HG03442 (cell line): ENCODE data around the gene KCNN1.
"Not testable (repeated sequence)": the region's sequence is repeated elsewhere in the genome, so short reads cannot be mapped to it uniquely, and the experiment has no call there.

Experiments
- ATAC-seq: cut with Tn5 transposase; IDR thresholded peaks from one replicate; pipeline ENCODE4 v1.9.1; 2021; ENCODE audit warnings: mild to moderate bottlenecking, moderate library complexity; ENCODE audit not compliant: unreplicated experiment

The KCNN1 gene

DNA sequence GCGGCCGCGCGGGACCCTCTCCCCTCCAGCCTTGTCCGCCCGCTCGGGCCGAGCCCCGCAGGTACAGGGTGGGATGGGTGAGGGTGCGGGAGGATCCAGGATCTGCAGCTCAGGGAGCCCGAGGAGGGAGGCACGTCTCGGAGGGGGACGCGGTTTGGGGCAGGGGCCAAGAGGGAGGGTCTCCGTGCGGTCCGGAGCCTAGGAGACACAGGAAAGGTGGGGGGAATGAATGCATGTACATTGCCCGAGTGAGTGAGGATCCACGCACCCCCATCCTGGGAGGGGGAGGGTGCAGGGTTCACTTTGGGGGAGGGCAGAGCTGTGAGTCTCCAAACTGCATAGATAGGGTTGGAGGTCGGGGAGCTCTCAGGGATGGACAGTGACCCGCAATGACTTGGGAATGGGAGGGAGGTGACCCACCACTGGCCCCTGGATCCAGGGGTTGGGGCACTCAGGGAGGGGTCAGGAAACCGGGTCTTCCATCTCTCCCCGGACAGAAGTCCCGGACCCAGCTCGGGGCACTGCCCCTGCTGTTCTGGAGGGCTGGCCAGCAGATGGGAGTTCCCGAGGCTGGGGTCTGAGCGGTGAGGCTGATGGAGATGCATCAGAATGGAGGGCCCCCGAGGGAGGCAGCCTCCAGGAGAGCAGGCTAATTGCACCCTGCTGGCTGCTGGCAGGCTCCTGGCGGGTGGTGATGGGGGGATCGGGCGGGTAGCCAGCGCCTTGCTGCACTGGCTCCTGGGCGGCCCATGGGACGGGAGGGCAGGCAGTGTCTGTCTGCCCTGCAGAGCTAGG, 547 bp downstream of the KCNN1 start:
- no peak for ATAC-seq

DNA sequence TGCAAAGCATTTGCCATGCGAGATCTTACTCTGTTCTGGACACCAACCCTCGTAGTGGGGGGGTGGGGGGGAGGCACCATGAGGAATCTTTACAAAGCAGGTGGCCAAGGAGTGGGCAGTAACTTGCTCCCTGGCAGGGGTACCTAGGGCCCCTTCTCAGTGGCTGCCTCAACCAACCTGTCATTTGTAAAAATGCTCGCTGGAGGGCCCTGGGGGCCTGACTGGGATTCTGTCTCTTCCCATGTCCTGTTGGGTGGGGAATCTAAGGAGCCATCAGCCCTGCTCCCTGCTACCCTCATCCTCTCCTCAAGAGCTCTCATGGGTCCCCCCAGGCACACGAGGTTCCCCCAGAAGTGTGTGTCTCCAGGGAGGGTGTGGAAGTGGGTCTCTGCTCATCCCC, 1.5 kb downstream of the KCNN1 start:
- no peak for ATAC-seq

DNA sequence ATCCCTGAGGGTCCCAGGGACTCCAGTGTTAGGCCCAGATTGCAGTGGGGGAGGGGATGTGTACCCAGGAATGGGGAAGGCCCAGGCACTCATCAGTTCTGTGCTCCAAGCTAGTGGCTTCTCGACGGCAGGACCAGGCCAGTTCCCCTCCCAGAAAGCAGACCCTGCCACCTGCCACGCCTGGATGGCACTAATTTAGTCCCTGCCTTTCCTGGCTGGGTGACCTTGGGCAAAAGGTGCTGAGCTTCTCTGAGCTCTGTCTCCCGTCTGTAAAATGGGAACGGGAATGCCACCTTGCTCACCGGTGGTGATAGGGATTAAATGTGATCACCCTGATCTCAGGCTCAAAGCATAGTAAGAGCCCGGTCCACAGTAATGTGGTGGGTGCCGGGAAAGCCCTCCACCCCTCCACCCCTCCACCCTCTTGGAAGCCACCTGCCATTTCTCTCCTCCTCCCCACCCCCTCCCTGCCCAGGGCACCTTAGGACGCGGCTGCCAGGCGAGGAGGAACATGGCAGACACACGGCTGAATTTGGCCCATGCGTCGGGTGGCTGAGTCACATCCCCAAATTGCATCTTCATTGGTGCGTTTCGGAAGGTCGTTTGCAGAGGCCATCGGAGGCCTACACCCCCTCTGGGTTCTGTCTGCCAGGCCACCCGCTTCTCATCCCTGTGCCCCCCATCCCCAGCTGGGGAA, 2.3 kb downstream of the KCNN1 start:
- no peak for ATAC-seq

DNA sequence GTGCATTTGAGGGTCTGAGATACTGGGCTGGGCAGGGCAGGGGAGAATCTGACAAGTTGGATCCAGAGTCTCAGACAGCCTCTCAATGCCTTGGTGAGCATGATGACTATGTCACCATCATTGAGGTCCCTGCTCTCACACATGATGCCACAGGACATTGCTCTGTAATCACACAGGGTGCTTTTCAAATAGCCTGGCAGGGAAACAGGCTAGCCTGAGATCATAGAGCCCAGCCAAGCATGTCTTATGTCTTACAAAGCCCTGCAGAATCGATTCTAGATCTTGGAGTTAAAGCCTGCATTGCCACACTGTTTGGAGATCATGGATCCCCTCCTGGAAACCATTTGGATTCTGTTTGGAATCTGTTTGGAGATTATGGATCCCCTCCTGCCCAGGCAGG, 5.3 kb downstream of the KCNN1 start:
- ATAC-seq, result no peak

DNA sequence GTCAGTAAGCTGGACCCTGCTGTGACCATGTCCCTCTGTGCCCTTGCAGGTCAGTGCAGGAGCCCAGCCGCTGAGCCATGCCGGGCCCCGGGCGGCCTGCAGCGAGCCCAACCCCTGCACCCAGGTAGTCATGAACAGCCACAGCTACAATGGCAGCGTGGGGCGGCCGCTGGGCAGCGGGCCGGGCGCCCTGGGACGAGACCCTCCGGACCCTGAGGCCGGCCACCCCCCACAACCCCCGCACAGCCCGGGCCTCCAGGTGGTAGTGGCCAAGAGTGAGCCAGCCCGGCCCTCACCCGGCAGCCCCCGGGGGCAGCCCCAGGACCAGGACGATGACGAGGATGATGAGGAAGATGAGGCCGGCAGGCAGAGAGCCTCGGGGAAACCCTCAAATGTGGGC, 6.9 kb downstream of the KCNN1 start:
- ATAC-seq, result no peak

DNA sequence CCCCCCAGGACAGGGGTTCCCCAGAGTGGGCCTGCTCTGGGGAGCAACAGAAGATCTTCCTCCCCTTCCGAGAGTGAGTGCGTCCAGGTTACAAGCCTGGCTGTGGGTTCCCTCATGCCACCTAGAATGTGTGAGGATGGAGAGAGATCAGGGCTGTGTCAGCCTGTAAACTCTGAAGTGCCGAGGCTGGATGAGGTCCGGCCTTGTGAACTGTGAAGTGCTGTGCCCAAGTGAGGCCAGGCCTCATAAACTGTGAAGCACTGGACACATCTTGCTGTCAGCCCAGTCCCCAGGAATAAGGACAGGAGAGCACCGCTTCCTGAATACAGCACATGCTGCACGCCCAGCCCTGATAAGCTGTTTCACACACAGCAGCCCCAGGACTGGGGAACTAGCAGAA, 7.6 kb downstream of the KCNN1 start:
- no peak for ATAC-seq

DNA sequence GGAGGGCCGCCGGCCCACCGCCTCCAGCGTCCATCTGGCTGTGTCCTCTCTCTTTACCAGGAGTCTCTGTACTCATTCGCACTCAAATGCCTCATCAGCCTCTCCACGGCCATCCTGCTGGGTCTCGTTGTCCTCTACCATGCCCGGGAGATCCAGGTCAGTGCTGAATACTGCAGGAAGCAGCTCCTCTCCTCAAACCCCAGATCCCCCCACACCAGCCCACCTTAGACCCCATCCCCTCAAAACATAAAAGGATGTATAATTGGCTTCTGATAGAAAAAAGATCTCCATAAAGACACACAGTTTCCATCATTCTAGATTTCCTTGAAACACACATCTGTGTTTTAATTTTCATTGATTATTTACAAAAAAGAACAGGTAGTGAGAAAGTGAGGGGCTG, 8.1 kb downstream of the KCNN1 start:
- ATAC-seq, result no peak

DNA sequence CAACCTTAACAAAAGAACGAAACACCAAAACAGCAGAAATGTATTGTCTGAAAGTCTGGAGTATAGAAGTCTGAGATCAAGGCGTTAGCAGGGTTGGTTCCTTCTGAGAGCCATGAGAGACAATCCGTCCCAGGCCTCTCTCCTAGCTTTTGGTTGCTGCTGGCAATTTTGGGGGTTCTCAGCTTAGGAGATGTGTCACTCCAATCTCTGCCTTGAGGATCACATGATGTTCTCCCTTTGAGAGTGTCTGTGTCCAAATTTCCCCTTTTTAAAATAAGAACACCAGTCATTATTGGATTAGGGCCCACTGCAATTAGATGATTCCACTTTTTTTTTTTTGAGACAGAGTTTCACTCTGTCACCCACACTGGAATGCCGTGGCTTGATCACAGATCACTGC, 10.1 kb downstream of the KCNN1 start:
- ATAC-seq, result no peak

DNA sequence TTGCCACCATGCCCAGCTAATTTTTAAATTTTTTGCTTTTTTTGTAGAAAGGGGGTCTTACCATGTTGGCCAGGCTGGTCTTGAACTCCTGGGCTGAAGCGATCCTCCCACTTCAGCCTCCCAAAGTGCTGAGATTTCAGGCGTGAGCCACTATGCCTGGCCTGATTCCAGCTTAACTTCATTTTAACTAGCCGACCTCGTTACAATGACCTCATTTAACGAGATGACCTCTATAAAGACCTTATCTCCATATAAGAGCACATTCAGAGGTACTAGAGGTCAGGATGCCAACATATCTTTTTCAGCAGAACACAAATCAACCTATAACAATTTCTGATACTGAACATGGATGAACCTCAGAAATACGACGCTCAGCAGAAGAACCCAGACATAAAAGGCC, 10.6 kb downstream of the KCNN1 start:
- ATAC-seq, result no peak

DNA sequence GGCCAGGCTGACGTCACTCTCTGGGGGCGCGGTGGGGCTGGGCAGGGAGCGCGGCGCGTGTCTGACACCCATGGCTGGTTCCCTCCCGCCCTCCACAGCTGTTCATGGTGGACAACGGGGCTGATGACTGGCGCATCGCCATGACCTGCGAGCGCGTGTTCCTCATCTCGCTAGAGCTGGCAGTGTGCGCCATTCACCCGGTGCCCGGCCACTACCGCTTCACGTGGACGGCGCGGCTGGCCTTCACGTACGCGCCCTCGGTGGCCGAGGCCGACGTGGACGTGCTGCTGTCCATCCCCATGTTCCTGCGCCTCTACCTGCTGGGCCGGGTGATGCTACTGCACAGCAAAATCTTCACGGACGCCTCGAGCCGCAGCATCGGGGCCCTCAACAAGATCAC, 14.7 kb downstream of the KCNN1 start:
- ATAC-seq, result no peak

DNA sequence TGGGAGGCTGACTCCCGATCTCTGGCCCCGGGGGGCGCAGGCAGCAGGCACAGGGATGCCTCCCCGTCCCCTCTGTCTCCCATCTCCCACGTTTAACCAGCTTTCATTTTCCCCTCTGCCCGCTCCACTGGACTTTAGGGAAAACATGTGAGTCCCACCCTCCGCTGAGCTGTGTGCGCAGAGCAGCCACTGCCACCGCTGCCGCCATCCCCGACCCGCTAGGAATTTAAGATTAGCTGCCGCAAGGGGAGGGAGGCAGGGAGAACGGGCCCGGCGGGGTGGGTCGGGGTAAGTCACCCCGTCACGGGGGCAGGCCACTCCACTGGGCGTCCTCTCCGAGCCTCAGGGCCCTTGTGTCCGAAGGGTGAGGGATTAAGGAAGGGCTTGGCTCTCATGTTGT, 15.5 kb downstream of the KCNN1 start:
- no peak for ATAC-seq

DNA sequence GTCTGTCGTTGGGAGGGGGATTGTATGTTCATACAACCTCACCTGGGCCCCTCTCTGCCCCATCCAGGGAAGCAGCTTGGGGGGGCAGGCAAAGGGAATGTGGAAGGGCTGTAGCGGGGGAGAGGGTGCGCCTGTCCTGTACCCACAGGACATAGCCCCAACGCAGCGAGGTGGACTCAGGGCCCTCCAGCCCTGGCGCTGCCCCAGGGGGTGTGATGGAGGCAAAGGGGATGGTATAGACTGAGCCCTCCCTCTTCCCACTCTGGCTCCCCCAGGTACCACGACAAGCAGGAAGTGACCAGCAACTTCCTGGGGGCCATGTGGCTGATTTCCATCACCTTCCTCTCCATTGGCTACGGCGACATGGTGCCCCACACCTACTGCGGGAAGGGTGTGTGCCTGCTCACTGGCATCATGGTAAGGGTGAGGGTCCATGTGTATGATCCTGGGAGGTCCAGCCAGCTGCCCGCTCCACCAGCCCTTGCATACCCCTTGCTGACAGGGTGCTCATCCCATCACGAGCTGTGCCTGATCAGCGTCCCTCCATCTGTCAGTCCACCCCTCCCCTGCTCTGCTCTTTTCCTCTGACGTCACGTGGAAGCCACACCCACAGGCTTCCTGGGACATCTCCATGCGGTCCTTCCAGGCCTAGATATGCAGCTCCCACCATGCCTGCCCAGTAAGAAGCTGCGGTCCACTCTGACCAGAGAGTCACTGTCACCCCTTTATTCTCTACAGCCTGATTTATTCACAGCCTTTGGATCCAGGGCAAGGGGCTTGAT, 18.3 kb downstream of the KCNN1 start:
- ATAC-seq, result no peak

DNA sequence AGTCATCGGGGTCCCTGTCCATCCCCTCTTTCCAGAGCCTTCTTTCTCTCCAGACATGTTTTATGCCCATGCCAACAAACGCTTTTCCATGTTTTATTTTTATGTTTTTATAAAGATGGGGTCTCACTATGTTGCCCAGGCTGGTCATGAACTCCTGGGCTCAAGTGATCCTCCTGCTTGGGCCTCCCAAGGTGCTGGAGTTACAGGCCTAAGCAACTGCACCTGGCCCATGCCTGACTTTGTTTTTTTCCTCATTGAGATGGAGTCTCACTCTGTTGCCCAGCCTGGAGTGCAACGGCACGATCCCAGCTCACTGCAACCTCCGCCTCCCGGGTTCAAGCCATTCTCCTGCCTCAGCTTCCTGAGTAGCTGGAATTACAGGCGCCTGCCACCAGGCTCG, 19.7 kb downstream of the KCNN1 start:
- ATAC-seq, result not testable (repeated sequence)

DNA sequence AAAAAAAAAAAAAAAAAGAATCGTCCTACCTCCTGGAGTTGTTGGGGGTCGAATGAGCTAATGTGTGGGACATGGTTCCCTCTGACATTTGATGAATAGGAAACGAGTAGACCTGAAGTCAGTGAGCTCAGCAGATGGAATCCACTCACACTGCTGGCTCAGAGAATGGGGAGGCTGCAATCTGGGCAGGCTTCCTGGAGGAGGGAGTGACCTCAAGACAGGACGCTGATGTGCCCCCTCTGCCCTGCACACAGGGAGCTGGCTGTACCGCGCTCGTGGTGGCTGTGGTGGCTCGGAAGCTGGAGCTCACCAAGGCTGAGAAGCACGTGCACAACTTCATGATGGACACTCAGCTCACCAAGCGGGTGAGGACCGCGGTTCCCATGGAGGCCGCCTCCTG, 21.3 kb downstream of the KCNN1 start:
- no peak for ATAC-seq

DNA sequence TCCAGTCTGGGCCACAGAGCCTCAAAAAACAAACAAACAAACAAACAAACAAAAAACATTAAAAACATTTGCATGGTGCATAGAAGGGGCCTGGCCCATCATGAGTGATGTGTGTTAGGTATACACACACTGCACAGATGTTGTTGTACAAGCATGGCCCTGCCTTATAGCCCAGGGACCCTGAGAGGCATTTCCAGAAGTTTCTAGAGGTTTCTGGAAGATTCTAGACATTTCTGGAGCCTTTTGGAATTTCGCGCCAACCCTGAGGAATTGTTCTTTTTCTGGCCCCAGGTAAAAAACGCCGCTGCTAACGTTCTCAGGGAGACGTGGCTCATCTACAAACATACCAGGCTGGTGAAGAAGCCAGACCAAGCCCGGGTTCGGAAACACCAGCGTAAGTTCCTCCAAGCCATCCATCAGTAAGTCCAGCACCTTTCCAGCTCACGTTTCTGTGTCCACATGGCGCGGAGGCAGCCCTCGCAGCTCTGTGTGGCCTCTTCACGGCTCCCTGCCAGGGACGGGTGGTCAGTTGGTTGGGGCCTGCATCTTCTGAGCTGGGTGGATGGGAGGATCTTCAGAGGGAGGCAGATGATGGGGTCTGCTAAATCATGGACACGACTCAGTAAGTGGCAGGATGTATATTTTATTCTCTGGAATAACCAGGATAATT, 22.7 kb downstream of the KCNN1 start:
- no peak for ATAC-seq

DNA sequence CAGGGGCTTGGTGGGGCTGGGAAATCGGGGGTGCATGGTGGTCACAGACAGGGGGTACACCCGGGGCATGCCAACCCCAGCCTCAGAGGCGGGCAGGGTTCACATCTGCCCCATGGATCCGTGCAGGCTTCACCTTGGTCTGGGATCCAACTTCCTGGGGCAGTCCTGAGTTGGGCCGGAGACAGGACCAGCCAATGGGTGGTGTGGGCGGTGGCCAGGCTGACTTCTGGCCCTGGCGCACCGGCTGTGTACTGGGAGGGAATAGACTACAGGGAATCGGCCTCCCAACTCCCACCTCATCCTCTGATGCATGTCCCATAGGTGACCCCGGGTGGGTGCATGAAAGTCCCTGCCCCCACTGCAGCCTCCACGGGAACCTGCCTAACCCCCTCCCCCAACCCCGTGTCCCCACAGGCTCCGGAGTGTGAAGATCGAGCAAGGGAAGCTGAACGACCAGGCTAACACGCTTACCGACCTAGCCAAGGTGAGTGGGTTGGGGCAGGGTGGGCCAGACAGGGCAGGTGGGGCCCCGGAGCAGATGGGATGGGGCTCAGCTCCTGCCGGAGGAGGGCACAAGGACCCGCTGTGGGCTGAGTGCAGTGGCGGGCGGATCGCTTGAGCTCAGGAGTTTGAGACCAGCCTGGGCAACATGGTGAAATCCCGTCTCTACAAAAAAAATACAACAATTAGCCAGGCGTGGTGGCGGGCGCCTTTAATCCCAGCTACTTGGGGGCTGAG, 26.3 kb downstream of the KCNN1 start:
- no peak for ATAC-seq

DNA sequence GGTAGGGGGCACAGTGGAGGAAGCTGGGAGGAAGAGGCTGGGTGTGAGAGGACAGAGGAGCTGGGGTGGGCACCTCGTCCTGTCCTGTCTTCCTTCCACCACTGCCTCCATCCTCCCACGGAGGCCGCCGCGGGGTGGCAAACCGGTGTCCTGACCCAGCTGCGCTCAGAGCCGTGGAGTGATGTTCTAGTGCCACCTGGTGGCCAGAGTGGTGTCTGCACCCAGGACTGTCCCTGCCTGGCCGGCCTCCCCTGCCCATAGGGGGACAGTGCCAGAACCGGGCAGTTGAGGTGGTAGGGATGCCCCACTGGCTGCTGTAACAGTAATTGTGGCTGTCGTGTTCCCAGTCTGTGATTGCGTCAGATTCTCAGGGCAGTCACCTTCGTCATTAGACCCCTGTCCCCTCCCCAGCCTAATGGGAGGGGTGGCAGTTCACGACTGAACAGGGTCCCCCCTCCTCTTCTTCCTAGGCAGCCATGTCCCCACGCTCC, 30.0 kb downstream of the KCNN1 start:
- ATAC-seq, result no peak

DNA sequence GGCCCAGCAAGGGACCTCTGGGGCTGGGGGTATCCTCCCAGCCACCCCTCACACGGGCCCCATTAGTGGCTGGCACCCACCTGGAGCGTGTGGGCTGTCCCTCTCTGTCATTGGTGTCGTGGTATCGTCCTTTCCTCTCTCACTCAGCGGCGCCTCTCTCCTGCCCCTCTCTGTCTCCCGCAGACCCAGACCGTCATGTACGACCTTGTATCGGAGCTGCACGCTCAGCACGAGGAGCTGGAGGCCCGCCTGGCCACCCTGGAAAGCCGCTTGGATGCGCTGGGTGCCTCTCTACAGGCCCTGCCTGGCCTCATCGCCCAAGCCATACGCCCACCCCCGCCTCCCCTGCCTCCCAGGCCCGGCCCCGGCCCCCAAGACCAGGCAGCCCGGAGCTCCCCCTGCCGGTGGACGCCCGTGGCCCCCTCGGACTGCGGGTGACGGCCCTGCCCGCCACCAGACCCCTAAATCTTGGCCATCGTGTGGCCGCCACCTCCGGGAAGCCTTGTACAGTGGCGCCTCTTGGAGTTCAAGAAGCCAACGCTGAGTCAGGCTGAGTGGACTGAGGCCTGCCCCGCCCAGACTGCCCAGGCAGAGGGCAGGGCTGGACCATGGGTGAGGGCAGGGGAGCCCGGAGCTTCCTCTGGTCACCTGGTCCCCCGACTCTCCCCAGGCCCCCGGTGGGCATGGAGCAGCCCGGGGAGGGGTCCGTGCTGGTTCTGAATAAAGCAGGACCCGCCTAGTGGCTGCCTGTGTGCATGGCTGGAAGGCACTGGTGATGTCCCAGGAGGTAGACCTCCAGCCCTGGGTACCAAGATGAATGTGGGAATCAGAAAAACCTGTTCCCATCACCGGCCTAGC, 31.3 kb downstream of the KCNN1 start:
- no peak for ATAC-seq

DNA sequence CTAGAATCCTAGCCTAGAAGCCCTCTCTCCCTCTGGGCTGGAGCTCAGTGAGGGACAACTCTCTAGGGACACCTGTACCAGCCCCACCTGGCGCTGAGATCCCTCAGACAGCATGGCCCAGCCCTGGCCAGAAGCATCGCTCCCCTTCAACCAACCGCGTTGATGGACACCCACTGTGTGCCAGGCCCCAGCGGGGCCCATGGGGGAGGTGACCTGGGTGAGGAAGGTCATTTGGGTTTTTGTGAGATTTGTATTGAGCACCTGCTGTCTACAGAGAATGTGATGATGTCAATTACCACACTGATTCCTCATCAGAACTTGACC, 31.9 kb downstream of the KCNN1 start:
- no peak for ATAC-seq
